A673 (cell line): Measurements from ENCODE around the gene IGFN1. TPM values are rescaled to one million over a fixed set of nuclear protein-coding genes. Genes with fewer than 3 reads are reported as not detected.

ENCODE experiments used
- BruUV-seq: library from RNA; stranded (reverse); fragments of 400-500 nt; replicated peaks from 2 replicates; lab custom pipeline; 2021; lab: Mats Ljungman, UMichigan
- CTCF ChIA-PET: fragments of 300-600 bp; sonication (Branson Sonifier 250); formaldehyde crosslinking; loops from one replicate; lab custom pipeline; 2022; ENCODE audit warnings: antibody characterized with exemption; lab: Charles Lee
- POLR2A ChIA-PET: fragments of 300-600 bp; sonication (Branson Sonifier 250); formaldehyde crosslinking; loops from one replicate; lab custom pipeline; 2022; ENCODE audit warnings: antibody characterized with exemption; ENCODE audit not compliant: low non-redundant PET; lab: Charles Lee
- DNase-seq: peaks from one replicate; pipeline ENCODE4 v3.0.0-alpha.2; 2015; ENCODE audit warnings: low spot score
- H3K27ac ChIP-seq: fragments of 200-600 bp; sonication (generic); 2 replicates; pipeline ENCODE4 v1.5.1; 2016; ENCODE audit warnings: mixed run types, low read depth, mild to moderate bottlenecking, mixed read lengths, antibody characterized with exemption, low read length; ENCODE audit not compliant: poor library complexity, severe bottlenecking
- H3K27me3 ChIP-seq: fragments of 200-600 bp; sonication (generic); replicated peaks from 2 replicates; pipeline ENCODE4 v1.6.1; 2017; ENCODE audit warnings: mixed run types, low read depth, mild to moderate bottlenecking, mixed read lengths, antibody characterized with exemption, low read length; ENCODE audit not compliant: insufficient read depth, poor library complexity
- H3K36me3 ChIP-seq: fragments of 200-600 bp; sonication (generic); 2 replicates; pipeline ENCODE4 v1.6.1; 2016; ENCODE audit warnings: mixed run types, mild to moderate bottlenecking, mixed read lengths, antibody characterized with exemption, low read length; ENCODE audit not compliant: insufficient read depth, poor library complexity, severe bottlenecking
- H3K4me1 ChIP-seq: fragments of 200-600 bp; sonication (generic); 2 replicates; pipeline ENCODE4 v1.6.1; 2017; ENCODE audit warnings: mixed run types, mild to moderate bottlenecking, mixed read lengths, antibody characterized with exemption, low read length; ENCODE audit not compliant: insufficient read depth, poor library complexity, severe bottlenecking
- H3K4me3 ChIP-seq: fragments of 200-600 bp; sonication (generic); 2 replicates; pipeline ENCODE4 v1.5.1; 2016; ENCODE audit warnings: low read depth, mixed run types, mild to moderate bottlenecking, mixed read lengths, low read length; ENCODE audit not compliant: poor library complexity, severe bottlenecking
- H3K9me3 ChIP-seq: fragments of 200-600 bp; sonication (generic); 2 replicates; pipeline ENCODE4 v1.6.1; 2016; ENCODE audit warnings: mixed run types, low read depth, mild to moderate bottlenecking, mixed read lengths, antibody characterized with exemption, low read length; ENCODE audit not compliant: poor library complexity, severe bottlenecking
- EZH2 ChIP-seq: fragments of 200-600 bp; sonication (generic); IDR thresholded peaks from 2 replicates; pipeline ENCODE4 v1.6.1; 2017; ENCODE audit warnings: borderline replicate concordance, low read depth, mild to moderate bottlenecking, mixed read lengths, antibody characterized with exemption, low read length; ENCODE audit not compliant: poor library complexity, severe bottlenecking
- intact Hi-C: fragments of 100-400 bp; cut with micrococcal nuclease; formaldehyde crosslinking; loops from one replicate; pipeline ENCODE4 v1.10.0; 2022; ENCODE audit not compliant: unreplicated experiment
- total RNA-seq: library from RNA; stranded (reverse); gene quantifications from 2 replicates; pipeline ENCODE4 v1.2.3, GENCODE V29; 2021
- TF ChIP-seq, protein P1 (sequence below): fragments of 300-800, 200-600 bp; sonication (generic); conservative IDR thresholded peaks from 2 replicates; pipeline ENCODE4 v1.5.1; 2017; ENCODE audit warnings: low read depth, mild to moderate bottlenecking, antibody characterized with exemption, low read length, moderate library complexity, mixed read lengths

The IGFN1 gene
- total RNA-seq, 1 experiment from 2014 or later, result 1.2 TPM

DNA sequence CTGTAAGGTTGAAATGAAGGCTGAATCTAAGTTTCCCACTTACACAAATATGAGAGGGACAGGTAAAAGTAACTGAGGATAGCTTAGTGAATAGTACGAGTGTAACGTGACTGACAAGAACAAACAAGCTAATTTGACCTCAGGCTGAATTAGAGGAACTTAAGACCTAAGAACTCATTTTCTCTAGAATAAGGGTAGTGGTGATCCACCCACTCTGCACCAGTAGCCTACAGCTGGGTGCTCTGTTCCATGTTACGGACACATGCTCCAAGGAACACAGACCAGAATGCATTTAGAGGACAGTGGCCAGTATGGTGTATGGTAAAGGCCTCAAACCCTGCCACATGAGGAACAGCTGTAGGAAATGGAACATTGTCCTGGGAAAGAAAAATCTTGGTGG, 21.4 kb upstream of the IGFN1 start:
- Histone ChIP-seq H3K36me3 (no peaks in the 10 kb centered on the region), H3K4me3 (no peak overlapping the region), H3K27ac (no peak overlapping the region), H3K27me3 (no peaks in the 10 kb centered on the region), H3K4me1 (peaks cover 5% of the 10 kb centered on the region), H3K9me3 (no peaks in the 10 kb centered on the region)
- intact Hi-C loops, result no loop called here
- BruUV-seq, result no TSS peak
- no peak for TF ChIP-seq EZH2
- TF ChIP-seq, protein P1, sequence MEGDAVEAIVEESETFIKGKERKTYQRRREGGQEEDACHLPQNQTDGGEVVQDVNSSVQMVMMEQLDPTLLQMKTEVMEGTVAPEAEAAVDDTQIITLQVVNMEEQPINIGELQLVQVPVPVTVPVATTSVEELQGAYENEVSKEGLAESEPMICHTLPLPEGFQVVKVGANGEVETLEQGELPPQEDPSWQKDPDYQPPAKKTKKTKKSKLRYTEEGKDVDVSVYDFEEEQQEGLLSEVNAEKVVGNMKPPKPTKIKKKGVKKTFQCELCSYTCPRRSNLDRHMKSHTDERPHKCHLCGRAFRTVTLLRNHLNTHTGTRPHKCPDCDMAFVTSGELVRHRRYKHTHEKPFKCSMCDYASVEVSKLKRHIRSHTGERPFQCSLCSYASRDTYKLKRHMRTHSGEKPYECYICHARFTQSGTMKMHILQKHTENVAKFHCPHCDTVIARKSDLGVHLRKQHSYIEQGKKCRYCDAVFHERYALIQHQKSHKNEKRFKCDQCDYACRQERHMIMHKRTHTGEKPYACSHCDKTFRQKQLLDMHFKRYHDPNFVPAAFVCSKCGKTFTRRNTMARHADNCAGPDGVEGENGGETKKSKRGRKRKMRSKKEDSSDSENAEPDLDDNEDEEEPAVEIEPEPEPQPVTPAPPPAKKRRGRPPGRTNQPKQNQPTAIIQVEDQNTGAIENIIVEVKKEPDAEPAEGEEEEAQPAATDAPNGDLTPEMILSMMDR, result no peak
- POLR2A ChIA-PET, result no interaction called here
- DNase-seq, result no peak
- CTCF ChIA-PET, result no interaction called here

DNA sequence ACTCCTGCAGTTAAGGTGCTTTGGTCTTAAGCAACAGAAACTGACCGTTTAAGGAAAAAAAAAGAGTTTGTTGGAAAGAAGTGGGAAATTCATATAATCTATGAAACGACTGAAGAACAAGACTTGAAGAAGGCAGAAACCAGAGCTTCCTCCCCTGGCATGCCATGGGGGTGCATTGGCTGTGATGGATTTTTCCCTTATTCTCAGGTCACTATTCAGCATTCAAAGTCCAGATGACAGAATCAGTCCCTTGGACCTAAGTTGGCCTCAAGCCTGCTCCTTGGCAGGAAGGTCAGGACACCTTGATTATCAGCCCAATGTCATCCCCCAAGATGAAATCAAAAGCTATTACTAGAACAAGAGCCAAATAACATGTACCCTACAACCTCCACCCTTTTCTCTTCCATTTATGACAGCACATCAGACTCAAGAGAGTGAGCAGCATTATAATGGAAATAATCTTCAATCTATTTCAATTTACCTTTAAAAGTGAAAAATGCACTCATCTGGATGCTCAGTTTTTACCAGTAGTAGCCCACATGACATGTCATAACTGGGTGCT, 20.6 kb upstream of the IGFN1 start:
- peaks cover 5% of the 10 kb centered on the region for H3K4me1 ChIP-seq
- no peak overlapping the region for H3K27ac ChIP-seq
- POLR2A ChIA-PET, result no interaction called here
- TF ChIP-seq EZH2, result no peak
- TF ChIP-seq, protein P1, result no peak
- BruUV-seq, result no TSS peak
- no peak for DNase-seq
- peak overlapping the region; percentile 54 for H3K4me3 ChIP-seq
- no peaks in the 10 kb centered on the region for H3K27me3 ChIP-seq
- intact Hi-C loops, result no loop called here
- no peaks in the 10 kb centered on the region for H3K9me3 ChIP-seq
- H3K36me3 ChIP-seq, result no peaks in the 10 kb centered on the region
- CTCF ChIA-PET, result no interaction called here

DNA sequence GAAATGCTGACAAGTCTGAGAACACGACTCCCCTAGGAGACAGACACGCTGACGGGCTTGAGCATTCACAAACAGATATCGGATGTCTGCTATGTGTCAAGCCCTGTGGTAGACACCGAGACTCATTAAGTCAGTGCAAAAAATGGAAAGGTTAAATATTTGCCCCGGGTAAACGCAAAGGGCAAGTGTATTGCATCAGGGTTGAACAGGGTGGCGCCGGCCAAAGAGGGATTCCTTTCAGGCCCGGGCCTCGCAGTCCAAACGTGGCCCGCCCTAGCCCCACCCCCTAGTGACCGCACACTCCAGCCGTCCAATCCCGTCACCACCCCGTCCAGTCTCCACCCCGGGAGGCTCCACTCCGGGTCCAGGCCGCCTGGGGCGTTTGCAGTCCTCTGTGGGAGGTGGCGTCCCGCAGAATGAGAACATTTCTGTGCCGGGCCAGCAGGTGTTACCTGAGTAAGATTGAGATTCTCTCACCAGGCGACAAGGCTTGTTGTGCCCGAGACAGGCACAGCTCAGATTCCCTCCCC, 20.0 kb upstream of the IGFN1 start:
- Histone ChIP-seq H3K27me3 (no peaks in the 10 kb centered on the region), H3K9me3 (no peaks in the 10 kb centered on the region), H3K4me3 (peak overlapping the region; percentile 54), H3K27ac (no peak overlapping the region), H3K36me3 (no peaks in the 10 kb centered on the region), H3K4me1 (peaks cover 5% of the 10 kb centered on the region)
- BruUV-seq, result no TSS peak
- DNase-seq, result peak; percentile 76
- TF ChIP-seq, protein P1, result no peak
- TF ChIP-seq EZH2, result no peak
- ChIA-PET POLR2A (no interaction called here), CTCF (interaction anchor here (0.5 kb wide), 1 partner anchor 52 kb away, joined by 6 read pairs; no protein-coding TSS in a partner anchor)
- intact Hi-C loops, result no loop called here
